Prostate gland (tissue), 2 donors: Measurements from ENCODE around the gene SCFD2.

ENCODE experiments used
- POLR2A ChIP-seq: fragments of 450-650 bp; IDR thresholded peaks from one replicate; pipeline ENCODE4 v1.6.1; 2016; ENCODE audit warnings: antibody characterized with exemption, mild to moderate bottlenecking
- POLR2AphosphoS5 ChIP-seq: sonication (generic); formaldehyde crosslinking; IDR thresholded peaks from one replicate; pipeline ENCODE4 v1.6.1; 2017; ENCODE audit warnings: antibody characterized with exemption
- TF ChIP-seq, protein P1 (sequence below), 4 experiments: fragments of 200-600 bp in 2 of 4; fragments of 450-650 bp in 2 of 4; sonication (generic) in 2 of 4; IDR thresholded peaks; 1 replicate in 3 of 4; 2 replicates in 1 of 4; pipeline ENCODE4 v1.5.1; 2016 to 2019; ENCODE audit warnings: antibody characterized with exemption in 4 of 4, mild to moderate bottlenecking in 2 of 4, moderate library complexity in 2 of 4

DNA sequence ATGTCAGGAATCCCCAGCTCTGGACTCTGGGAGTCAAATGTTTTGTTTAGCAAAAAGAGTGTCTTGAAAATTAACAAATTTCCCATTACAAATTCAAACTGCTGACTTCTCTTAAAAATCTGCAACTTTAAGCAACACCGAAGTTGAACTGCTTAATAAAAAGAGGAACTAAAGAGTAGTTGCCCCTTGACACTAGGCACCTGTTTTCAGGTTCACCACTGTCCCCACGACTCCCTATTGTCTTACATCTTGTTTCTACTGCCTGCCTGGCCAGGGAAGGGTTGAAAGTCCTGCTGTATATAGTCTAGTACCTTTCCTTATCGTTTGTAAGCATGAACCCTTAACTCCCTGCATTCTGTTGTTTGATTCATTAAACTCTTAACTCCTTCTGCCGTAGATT lies 173.9 kb downstream of the SCFD2 start:
- TF ChIP-seq POLR2A = no peak
- TF ChIP-seq, protein P1, sequence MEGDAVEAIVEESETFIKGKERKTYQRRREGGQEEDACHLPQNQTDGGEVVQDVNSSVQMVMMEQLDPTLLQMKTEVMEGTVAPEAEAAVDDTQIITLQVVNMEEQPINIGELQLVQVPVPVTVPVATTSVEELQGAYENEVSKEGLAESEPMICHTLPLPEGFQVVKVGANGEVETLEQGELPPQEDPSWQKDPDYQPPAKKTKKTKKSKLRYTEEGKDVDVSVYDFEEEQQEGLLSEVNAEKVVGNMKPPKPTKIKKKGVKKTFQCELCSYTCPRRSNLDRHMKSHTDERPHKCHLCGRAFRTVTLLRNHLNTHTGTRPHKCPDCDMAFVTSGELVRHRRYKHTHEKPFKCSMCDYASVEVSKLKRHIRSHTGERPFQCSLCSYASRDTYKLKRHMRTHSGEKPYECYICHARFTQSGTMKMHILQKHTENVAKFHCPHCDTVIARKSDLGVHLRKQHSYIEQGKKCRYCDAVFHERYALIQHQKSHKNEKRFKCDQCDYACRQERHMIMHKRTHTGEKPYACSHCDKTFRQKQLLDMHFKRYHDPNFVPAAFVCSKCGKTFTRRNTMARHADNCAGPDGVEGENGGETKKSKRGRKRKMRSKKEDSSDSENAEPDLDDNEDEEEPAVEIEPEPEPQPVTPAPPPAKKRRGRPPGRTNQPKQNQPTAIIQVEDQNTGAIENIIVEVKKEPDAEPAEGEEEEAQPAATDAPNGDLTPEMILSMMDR (IDR thresholded peaks at IDR 0.05) = no peak
- no peak for TF ChIP-seq POLR2AphosphoS5
